Measurements from ENCODE around the gene TSACC.

TSACC gene

DNA sequence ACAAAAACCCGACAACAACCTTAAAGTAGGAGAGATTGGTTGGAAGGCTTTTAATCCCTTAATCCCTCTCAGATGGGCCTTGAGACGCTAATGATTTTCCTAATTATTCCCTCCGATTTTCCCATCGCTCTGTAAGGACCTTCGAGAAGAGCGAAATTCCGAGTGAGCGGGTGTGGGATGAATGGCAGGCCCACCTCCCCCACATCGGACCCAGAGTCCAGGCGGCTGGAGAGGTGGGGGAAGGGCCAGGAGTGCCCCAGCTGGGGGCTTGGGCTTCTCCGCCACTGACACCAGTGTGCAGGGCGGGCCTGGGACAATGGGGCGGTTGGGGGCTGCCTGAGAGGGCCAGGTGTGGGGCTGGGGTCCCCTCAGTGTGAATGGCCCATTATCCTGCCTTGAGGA lies 54.1 kb downstream of the TSACC start:
- no peaks in the 10 kb centered on the region for H3K36me3 Mint-ChIP-seq
- no peak overlapping the region for H3K4me3 Mint-ChIP-seq
- DNase-seq (ENCODE audit: low spot score in 2 of 2) (no peak), ATAC-seq (no peak)
- H3K4me1 Mint-ChIP-seq: no peaks in the 10 kb centered on the region
- H3K9me3 Mint-ChIP-seq: no peaks in the 10 kb centered on the region
- H3K27ac Mint-ChIP-seq: no peak overlapping the region

DNA sequence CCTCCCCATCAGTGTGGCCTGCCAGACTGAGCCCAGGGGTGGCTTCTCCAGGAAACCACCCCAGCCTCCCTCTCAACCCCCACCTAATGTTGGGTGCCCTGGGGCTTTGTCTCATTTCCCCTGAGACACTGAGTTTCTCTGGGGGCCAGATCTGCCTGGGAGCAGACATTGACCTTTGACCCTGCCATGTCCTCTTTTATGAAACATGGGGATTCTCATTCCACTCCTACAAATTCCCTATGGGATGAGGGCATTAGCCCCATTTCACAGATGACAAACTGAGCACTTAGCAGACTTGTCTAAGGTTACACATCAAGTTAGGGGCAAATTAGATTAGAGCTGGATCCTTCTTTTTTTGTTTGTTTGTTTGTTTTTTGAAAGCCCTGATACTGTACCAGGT lies 54.8 kb downstream of the TSACC start:
- Mint-ChIP-seq H3K4me3 (no peak overlapping the region), H3K27ac (no peak overlapping the region), H3K36me3 (no peaks in the 10 kb centered on the region), H3K4me1 (no peaks in the 10 kb centered on the region), H3K9me3 (no peaks in the 10 kb centered on the region)
- ATAC-seq: no peak
- no peak for DNase-seq (ENCODE audit: low spot score in 2 of 2)

DNA sequence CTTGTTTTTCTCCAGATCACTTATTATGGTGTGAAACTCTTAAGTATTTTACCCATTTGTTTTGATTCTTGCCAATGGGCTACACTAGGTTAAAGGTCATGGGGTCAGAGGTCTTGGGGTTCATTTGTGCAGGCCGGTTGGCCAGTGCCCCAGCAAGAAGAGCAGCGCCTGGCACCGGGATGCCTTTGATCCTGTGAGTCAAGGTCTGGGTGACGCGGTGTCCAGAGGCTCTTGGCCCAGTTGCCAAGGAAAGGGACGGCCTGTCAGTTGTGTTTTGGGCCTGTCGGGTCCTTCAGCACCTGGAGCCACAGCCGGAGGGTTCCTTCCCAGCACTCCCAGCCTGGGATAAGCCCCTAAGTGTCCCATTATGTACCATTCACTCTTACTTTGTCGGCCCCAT lies 55.8 kb downstream of the TSACC start:
- Mint-ChIP-seq H3K27ac (no peak overlapping the region), H3K4me1 (no peaks in the 10 kb centered on the region), H3K9me3 (no peaks in the 10 kb centered on the region), H3K36me3 (no peaks in the 10 kb centered on the region), H3K4me3 (no peak overlapping the region)
- DNase-seq (ENCODE audit: low spot score in 2 of 2) (no peak), ATAC-seq (no peak)

DNA sequence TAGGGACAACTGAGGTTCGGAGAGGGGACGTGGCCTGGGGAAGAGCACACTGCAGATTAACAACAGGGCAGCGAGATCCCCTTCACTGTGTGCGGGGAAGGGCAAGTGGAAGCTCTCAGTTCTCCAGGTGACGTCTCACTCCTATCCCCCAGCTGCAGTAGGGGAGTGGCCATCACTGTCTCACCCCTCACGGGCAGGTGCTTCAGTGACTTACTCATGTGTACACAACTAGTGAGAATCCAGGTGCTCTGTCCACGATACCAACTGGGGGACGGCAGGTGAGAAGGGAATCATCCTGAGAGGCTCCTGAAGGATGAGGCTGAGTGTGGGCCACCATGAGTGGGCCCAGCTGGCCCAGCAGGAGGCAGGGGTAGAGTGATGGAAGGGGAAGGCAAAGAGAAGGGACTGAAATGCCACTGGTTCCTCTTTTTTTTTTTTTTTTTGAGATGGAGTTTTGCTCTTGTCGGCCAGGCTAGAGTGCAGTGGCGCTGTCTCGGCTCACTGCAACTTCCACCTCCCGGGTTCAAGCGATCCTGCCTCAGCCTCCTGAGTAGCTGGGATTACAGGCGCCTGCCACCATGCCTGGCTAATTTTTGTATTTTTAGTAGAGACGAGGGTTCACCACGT lies 56.6 kb downstream of the TSACC start:
- DNase-seq (ENCODE audit: low spot score in 2 of 2) (no peak), ATAC-seq (no peak)
- peak overlapping the region; percentile 78 for H3K27ac Mint-ChIP-seq
- no peak overlapping the region for H3K4me3 Mint-ChIP-seq
- H3K36me3 Mint-ChIP-seq: peaks cover 5% of the 10 kb centered on the region
- H3K9me3 Mint-ChIP-seq: no peaks in the 10 kb centered on the region
- H3K4me1 Mint-ChIP-seq: no peaks in the 10 kb centered on the region

All from stimulated activated effector memory CD8-positive, alpha-beta T cell treated with anti-CD3 and anti-CD28 coated beads, Interleukin-12 subunit alpha, Interleukin-12 subunit beta, amount 100 ng/mL, for 72 hours (primary cell).